ENCODE data around the gene C9orf50.

DNA sequence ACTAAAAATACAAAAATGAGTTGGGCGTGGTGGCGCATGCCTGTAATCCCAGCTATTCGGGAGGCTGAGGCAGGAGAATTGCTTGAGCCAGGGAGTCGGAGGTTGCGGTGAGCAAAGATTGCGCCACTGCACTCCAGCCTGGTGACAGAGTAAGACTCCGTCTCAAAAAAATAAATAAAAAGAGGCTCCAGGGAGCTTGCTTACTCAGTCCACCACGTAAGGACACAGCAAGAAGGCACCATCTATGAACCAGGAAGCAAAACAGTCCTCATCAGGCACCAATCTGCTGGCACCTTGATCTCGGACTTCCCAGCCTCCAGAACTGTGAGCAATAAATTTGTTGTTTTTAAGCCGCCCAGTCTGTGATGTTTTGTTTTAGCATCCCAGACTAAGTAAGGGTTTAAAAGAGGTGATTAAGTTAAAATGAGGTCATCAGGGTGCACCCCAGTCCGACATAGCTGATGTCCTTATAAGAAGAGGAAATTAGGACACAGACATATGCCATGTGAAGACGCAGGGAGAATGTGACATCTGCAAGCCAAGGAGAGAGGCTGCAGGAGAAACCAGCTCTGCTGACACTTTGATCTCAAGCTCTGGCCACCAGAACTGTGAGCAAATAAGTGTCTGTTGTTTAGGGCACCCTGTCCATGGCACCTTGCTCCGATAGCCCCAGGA lies 45.9 kb downstream of the C9orf50 start:
- TF ChIP-seq, protein P1, sequence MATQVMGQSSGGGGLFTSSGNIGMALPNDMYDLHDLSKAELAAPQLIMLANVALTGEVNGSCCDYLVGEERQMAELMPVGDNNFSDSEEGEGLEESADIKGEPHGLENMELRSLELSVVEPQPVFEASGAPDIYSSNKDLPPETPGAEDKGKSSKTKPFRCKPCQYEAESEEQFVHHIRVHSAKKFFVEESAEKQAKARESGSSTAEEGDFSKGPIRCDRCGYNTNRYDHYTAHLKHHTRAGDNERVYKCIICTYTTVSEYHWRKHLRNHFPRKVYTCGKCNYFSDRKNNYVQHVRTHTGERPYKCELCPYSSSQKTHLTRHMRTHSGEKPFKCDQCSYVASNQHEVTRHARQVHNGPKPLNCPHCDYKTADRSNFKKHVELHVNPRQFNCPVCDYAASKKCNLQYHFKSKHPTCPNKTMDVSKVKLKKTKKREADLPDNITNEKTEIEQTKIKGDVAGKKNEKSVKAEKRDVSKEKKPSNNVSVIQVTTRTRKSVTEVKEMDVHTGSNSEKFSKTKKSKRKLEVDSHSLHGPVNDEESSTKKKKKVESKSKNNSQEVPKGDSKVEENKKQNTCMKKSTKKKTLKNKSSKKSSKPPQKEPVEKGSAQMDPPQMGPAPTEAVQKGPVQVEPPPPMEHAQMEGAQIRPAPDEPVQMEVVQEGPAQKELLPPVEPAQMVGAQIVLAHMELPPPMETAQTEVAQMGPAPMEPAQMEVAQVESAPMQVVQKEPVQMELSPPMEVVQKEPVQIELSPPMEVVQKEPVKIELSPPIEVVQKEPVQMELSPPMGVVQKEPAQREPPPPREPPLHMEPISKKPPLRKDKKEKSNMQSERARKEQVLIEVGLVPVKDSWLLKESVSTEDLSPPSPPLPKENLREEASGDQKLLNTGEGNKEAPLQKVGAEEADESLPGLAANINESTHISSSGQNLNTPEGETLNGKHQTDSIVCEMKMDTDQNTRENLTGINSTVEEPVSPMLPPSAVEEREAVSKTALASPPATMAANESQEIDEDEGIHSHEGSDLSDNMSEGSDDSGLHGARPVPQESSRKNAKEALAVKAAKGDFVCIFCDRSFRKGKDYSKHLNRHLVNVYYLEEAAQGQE (IDR thresholded peaks at IDR 0.05): no peak
- TF ChIP-seq, protein P2, sequence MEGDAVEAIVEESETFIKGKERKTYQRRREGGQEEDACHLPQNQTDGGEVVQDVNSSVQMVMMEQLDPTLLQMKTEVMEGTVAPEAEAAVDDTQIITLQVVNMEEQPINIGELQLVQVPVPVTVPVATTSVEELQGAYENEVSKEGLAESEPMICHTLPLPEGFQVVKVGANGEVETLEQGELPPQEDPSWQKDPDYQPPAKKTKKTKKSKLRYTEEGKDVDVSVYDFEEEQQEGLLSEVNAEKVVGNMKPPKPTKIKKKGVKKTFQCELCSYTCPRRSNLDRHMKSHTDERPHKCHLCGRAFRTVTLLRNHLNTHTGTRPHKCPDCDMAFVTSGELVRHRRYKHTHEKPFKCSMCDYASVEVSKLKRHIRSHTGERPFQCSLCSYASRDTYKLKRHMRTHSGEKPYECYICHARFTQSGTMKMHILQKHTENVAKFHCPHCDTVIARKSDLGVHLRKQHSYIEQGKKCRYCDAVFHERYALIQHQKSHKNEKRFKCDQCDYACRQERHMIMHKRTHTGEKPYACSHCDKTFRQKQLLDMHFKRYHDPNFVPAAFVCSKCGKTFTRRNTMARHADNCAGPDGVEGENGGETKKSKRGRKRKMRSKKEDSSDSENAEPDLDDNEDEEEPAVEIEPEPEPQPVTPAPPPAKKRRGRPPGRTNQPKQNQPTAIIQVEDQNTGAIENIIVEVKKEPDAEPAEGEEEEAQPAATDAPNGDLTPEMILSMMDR (IDR thresholded peaks at IDR 0.05): no peak
- TF ChIP-seq SMC3 (IDR thresholded peaks at IDR 0.05) (no peak), RAD21 (conservative IDR thresholded peaks at IDR 0.05 in 1 of 2, IDR thresholded peaks at IDR 0.05 in 1 of 2) (no peak), JUN (IDR thresholded peaks at IDR 0.05) (no peak), EP300 (IDR thresholded peaks at IDR 0.05) (no peak), MYC (IDR thresholded peaks at IDR 0.05; ENCODE audit: borderline replicate concordance, low read length) (no peak)

Data from A549 (cell line).